Pulmonary artery endothelial cell (primary cell): Measurements from ENCODE around the gene PSORS1C2. TPM values are rescaled to one million over a fixed set of nuclear protein-coding genes. Genes with fewer than 3 reads are reported as not detected.

ENCODE experiments used
- DNase-seq: peaks from one replicate; pipeline ENCODE4 v3.0.0-alpha.2; 2011; ENCODE audit warnings: low read depth, low spot score
- total RNA-seq: library from RNA; depleted of rRNA; stranded (reverse); fragments of >200 nt; gene quantifications from 2 replicates; pipeline ENCODE4 v1.2.3, GENCODE V29; 2014

Gene PSORS1C2
- total RNA-seq, 1 donor from 2014 or later = not detected

- DNase-seq = peak; percentile 70
Observed at GRCh38 chr6:31114541-31114878, 24.4 kb downstream of the PSORS1C2 start, which contains the start of gene PSORS1C1. Gene PSORS1C1 (plus strand): TSS chr6:31114800. CDS start chr6:31129633, 14,833 bp downstream.

- no peak for DNase-seq
Observed at GRCh38 chr6:31113861-31114540, 24.9 kb downstream of the PSORS1C2 start.

DNA sequence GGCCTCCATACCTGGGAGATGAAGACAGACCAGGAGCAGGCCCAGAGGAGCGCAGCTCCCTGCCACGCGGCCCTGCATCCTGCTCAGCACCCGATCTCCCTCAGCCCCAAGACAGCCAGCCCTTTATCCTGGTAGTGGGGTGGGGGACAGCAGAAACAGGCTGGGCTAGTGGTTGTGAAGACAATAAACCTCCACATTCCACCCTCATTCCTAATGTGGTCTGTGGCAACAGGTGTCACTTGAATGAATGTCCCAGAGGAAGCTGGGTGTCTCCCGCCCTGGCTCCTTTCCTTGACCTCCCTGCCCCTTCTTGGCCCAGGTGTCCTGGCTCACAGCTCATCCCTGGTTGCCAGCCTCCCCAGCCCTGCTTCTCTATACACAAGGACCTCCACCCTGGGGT lies 26.4 kb downstream of the PSORS1C2 start, which contains the start of gene C6orf15:
Gene C6orf15, minus strand, starts transcription at position 98 of the 400 bp plus-strand sequence. Its CDS starts 20 bp downstream, at position 78.
- no peak for DNase-seq

GRCh38 chr6:31111712-31112111 lies 27.2 kb downstream of the PSORS1C2 start:
- DNase-seq = no peak

DNA sequence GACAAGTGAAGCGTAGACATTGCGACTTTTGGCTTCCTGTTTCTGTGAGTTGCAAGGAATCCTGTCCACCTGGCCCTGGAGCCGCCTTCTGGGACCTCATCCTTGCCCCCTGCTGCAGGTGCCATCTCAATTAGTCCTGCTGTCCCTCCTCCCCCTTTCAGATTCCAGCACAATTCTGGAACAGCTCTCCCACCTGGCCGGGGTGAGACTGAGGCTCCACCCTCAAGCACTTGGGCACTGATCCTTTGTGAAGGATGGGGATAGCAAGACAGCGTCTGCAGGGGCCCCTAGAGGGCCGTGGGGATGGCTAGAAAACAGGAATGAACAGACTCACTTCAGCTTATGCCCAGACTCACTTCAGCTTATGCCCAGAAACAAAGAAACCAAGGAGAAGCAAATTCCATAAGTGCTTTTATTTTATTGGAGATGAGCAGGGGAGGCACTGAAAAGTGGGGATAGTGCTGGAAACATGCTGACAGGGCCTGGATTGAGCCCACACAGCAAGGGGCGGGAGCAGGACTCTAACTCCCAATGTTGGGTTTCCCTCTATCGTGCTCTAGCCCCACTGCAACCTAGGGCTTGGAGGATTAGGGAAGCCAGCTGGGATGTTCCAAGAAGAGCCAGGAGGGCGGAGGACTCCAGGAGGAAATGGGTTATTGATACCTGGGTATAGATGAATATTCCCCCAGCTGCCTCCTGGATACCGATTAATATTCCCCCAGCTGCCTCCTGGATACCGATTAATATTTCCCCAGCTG lies 27.9 kb downstream of the PSORS1C2 start:
- DNase-seq = no peak

GRCh38 chr6:31107052-31107451 lies 31.8 kb downstream of the PSORS1C2 start:
- DNase-seq = no peak

- DNase-seq = no peak
Observed at GRCh38 chr6:31103136-31103535, 35.7 kb downstream of the PSORS1C2 start.

DNA sequence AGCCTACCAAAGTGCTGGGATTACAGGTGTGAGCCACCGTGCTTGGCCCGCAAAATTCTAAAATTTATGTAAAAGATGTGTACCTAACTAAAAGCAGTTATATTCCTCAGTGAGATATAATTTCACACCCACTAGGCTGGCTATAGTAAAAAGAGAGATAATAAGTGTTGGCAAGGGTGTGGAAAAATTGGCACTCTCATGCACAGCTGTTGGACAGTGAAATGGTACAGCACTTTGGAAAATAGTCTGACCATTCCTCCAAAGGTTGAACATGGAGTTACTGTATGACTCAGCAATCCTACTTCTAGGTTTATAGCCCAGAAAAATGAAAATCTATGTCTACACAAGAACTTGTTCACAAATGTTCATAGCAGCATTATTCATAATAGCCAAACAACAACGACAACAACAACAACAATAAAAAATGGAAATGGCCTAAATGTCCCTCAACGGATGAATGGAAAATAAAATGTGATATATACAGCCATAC lies 40.4 kb downstream of the PSORS1C2 start:
- no peak for DNase-seq

GRCh38 chr6:31096656-31097055 lies 42.2 kb downstream of the PSORS1C2 start:
- DNase-seq = no peak

DNA sequence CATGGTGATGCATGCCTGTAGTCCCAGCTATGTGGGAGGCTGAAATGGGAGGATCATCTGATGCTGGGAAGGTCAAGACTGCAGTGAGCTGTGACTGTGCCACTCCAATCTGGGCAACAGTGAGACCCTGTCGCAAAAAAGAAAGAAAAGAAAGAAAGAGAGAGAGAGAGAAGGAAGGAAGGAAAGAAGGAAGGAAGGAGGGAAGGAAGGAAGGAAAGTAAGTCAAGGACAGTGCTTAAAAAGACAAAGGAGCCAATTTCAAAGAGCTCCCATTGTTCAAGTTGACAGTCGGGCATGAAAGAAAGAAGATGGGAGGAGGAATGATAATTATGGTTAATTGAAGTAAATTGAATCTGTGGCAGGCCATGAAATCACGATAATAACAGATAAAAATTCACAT lies 42.7 kb downstream of the PSORS1C2 start:
- no peak for DNase-seq

DNA sequence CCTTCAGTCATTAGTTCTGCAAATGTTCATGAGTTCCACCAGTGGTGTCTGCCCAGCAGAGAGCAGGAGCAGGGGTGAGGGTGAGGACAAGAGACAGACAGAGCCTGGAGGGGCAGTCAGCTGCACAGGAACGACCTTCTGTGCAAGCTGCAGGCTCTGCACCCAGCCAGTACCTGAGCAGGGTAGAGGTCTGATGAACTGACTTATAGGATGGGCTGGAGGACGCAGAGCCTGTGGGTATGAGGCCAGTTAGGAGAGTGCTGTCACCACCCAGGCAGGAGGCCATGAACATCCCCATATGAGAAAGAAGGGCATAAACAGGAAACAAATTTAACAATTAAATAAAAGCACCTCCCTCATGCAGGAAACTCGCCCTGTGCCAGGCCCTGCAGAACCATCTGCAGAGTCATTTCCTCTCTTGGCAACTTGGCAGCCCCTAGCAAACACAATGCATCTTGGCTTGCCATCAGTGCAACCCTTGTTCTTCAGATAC lies 44.4 kb downstream of the PSORS1C2 start:
- peak; percentile 64 for DNase-seq

GRCh38 chr6:31092769-31093505 lies 45.9 kb downstream of the PSORS1C2 start:
- no peak for DNase-seq

- DNase-seq = no peak
Observed at GRCh38 chr6:31092238-31092637, 46.6 kb downstream of the PSORS1C2 start.

DNA sequence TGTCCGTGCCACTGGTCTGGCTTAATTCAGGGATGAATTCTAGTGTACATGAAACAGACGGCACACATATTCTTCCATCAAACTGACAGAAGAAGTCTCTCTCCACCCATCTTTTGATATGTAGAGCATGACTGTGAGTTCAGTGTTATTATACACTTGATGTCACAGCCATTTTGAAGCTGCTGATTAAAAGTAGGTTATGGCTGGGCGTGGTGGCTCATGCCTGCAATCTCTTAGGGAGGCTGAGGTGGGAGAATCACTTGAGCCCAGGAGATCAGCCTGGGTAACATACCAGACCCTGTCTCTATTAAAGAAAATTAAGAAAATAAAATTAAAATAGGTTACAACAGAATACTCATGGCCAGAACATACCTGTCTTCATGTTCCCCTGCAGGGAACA lies 47.2 kb downstream of the PSORS1C2 start:
- DNase-seq = no peak

DNA sequence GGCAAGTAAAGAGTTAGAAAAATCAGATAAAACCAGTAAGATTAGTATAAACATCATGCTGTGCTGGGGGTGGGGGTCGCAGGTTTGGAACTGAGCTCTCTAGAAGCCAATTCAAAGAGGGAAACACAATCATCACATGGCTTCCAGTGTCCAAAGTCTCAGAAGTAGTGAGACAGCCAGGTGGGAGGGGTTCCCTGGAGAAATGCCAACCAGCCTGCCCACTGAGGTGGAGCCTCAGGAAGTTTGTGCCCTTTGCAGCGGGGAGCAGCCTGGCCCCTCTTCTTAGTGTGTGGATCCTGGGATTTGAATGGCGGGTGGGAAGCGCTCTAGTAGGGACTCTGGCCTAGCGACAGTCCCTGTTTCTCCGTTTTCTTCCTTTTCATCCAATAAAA lies 47.9 kb downstream of the PSORS1C2 start:
- no peak for DNase-seq

DNA sequence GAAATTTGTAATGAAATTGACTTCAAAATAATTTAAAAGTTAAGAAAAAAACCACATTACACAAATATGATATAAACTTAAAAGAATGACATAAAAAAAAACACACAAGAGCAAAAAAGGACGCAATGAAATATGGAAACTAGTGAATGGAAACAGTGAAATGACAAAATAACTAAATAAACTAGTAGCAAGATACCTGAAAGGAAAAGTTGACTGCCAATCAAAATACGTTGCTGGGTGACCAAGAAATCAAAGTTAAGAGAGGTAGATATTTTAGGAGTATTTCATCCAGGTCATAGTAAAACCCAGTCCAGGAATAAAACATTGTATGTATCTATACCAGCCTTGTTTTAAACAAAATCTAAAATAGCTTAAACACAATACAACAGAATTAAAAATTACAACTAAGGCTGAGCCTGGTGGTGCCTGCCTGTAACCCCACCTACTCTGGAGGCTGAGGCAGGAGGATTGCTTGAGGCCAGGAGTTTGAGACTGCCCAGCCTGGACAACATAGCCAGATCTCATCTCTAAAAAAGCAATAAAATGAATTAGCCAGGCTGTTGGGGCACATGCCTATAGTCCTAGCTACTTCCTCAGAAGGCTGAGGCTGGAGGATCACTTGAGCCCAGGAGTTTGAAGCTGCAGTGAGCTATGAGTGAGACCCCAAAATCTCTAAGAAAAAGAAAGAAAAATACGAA lies 48.4 kb downstream of the PSORS1C2 start:
- no peak for DNase-seq

Other genes with a start within 250 kb of the PSORS1C2 start
- gene GTF2H4, start 230.9 kb downstream of the PSORS1C2 start, total RNA-seq = 12.5 and 19.5 TPM in 2 replicates
- 15.9 and 24.8 TPM in 2 replicates for gene VARS2, start 224.8 kb downstream of the PSORS1C2 start, total RNA-seq
- gene SFTA2, start 206.9 kb downstream of the PSORS1C2 start, total RNA-seq = not detected in 2 replicates
- gene MUCL3, start 198.1 kb downstream of the PSORS1C2 start, total RNA-seq = not detected in 2 replicates
- gene MUC21, start 155.3 kb downstream of the PSORS1C2 start, total RNA-seq = not detected in 2 replicates
- gene MUC22, start 128.6 kb downstream of the PSORS1C2 start, total RNA-seq = not detected in 2 replicates
- not detected in 2 replicates for gene C6orf15, start 26.5 kb downstream of the PSORS1C2 start, total RNA-seq
- gene PSORS1C1, start 24.3 kb downstream of the PSORS1C2 start, total RNA-seq = 2.2 and 2.4 TPM in 2 replicates
- not detected in 2 replicates for gene CDSN, start 18.6 kb downstream of the PSORS1C2 start, total RNA-seq
- 16.3 and 27.6 TPM in 2 replicates for gene CCHCR1, start 18.7 kb upstream of the PSORS1C2 start, total RNA-seq
- gene TCF19, start 19.5 kb upstream of the PSORS1C2 start, total RNA-seq = 20.4 and 44.6 TPM in 2 replicates
- gene POU5F1, start 31.6 kb upstream of the PSORS1C2 start, total RNA-seq = 0.56 and 1.6 TPM in 2 replicates
- 260 and 426 TPM in 2 replicates for gene HLA-C, start 133.0 kb upstream of the PSORS1C2 start, total RNA-seq
- 180 and 538 TPM in 2 replicates for gene HLA-B, start 218.1 kb upstream of the PSORS1C2 start, total RNA-seq